ENCODE results near the gene GOLGA7B.

DNA sequence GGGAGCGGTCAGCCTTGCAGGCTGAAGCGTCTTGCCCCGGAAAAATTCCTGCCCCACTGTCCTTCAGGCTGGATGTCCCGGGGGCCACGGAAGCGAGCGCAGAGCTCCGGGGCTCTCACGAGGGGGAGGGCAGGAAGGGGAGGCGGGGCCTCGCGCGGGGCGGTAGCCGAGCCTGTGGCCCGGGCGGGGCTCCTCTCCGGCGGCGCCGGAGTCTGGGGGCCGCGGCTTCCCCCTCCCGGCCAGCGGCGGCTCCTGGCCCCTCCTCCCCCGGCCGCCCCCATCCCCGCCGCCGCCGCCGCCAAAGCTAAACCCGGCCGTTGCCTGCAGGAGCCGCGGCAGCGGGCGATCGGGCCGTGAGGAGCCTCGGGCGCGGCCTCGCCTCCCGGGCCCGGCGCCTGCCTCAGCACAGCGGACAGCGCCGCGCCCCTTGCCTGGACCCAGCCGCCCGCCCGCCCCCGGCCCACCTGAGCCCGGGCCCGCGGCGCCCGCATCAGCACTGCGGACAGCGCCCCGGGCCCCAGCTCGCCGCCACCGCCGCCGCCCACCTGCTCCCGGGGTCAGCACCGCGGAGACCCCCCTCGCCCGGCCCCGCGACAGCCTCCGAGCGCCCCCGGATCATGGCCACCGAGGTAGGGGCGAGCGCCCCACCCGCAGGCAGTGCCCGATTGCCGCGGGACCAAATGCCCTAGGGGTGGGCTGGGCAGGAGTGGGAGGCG lies at the start of gene GOLGA7B:
- TF ChIP-seq, protein P1, sequence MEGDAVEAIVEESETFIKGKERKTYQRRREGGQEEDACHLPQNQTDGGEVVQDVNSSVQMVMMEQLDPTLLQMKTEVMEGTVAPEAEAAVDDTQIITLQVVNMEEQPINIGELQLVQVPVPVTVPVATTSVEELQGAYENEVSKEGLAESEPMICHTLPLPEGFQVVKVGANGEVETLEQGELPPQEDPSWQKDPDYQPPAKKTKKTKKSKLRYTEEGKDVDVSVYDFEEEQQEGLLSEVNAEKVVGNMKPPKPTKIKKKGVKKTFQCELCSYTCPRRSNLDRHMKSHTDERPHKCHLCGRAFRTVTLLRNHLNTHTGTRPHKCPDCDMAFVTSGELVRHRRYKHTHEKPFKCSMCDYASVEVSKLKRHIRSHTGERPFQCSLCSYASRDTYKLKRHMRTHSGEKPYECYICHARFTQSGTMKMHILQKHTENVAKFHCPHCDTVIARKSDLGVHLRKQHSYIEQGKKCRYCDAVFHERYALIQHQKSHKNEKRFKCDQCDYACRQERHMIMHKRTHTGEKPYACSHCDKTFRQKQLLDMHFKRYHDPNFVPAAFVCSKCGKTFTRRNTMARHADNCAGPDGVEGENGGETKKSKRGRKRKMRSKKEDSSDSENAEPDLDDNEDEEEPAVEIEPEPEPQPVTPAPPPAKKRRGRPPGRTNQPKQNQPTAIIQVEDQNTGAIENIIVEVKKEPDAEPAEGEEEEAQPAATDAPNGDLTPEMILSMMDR (IDR thresholded peaks at IDR 0.05): no peak
- no peak for TF ChIP-seq EP300 (IDR thresholded peaks at IDR 0.05)
- TF ChIP-seq POLR2A (IDR thresholded peaks at IDR 0.05): no peak
- no peak for TF ChIP-seq POLR2AphosphoS5 (IDR thresholded peaks at IDR 0.05)

Data from upper lobe of left lung (tissue), 4 donors.